ENCODE data around the gene NEDD4L. TPM values are rescaled to one million over a fixed set of nuclear protein-coding genes. Genes with fewer than 3 reads are reported as not detected.

The NEDD4L gene
- total RNA-seq, 8 experiments from 2014 or later, result 51.2 to 394 (median 65.0) TPM

DNA sequence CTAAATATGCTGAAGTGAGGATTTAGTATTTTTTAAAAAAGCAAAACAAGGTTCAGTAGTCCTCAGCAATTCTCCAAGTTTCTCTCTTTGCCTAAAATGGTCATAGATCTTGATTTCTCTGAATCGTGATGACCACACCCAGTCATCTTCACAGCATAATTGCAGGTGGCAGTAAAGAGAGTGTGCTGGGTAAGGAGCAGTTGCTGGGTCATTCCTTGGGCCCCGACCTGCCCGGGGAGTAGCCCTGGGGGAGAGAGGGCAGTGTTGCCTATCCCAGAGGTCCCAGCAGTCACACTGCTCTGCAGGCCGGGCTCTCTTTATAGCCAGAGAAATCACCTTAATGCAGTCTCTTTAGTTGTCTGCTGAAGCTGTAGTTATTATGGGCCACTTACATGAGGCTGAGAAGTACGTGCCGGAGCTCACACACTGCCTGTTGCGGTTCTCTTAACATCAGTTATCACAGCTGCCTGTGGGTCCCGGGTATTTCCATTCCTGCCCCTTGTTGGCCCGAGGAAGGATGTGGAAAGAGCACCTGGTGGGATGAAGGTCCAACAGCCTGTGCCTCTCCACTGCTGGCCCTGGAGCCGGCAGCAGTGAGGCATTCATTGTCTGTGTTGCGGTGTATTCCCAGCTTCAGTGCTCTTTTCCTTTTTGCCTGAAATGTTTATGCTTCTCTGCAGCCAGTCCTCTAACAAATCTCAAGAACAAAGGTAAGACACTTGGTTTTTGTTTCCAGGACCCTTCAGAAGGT, 354.8 kb downstream of the NEDD4L start:
- Histone ChIP-seq H3K27ac (no peak overlapping the region), H3K4me3 (no peak overlapping the region), H3K4me1 (replicated peaks in 1 of 2) (peaks cover 10% of the 10 kb centered on the region in 2 donors)
- ATAC-seq (replicated peaks in 6 of 8), result no peak
- in situ Hi-C loops (cut with MboI; ENCODE audit: low pct_unique_long_range_greater_than_20kb in 2 of 9, low sequenced_read_pairs in 9 of 9, unreplicated experiment in 9 of 9), result no loop called here
- 78 to 100% (median 91%) methylated on average over 2 to 8 of the region's 11 CpGs; no CpG with 5 or more reads in 1 of the 10 experiments for WGBS, 10 experiments

DNA sequence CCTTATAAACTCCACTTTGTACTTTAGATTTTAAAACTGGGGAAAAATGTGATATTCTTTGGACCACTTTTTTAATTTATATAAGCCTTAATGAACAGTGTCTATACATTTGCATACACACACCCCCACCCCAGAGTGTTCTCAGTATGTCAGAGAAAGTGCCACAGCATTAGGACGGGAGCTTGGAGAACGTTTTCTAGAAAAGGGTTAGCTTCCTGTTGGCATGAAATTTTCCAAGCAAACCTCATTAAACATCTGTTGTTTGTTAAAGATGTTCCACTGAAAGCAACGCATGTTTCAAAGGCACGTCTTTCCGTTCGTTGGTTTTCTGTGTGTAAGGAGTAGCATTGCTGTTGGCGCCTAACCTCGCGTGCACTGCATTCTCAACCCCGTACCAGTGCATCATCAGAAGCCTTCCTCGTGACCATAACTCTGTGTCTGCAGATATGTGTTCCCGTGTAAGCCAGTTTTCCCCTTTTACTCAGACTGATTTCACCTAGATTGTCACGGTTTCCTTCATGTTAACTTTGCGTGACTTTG, 356.4 kb downstream of the NEDD4L start:
- in situ Hi-C loops (cut with MboI; ENCODE audit: low pct_unique_long_range_greater_than_20kb in 2 of 9, low sequenced_read_pairs in 9 of 9, unreplicated experiment in 9 of 9), result loop anchor here in 1 of 9 experiments (25.0 kb wide), 1 partner anchor 362 kb away; no protein-coding TSS in a partner anchor
- 31 to 100% (median 70%) methylated on average over 2 to 13 of the region's 14 CpGs for WGBS, 10 experiments
- no peak for ATAC-seq (replicated peaks in 6 of 8)
- peaks cover 10% of the 10 kb centered on the region in 2 donors for H3K4me1 ChIP-seq (replicated peaks in 1 of 2)
- no peak overlapping the region for H3K27ac ChIP-seq
- no peak overlapping the region for H3K4me3 ChIP-seq

DNA sequence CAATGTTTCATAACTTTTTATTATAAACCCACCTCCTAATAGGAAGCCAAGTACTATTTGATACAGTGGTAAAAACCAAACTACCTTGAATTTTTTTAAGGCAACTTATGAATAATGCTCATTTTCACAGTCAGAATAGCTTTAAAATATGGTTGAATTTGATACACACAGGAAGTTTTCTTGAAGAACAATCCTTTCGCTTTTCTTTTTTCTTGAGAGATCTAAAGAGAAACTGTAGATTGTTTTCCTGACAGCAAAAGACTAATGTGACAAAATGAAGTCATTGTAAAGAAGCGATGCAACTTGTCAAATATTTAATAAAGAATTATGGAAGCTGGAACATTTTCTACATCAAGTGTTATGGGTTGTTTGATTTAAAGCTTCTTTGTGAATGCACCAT, 357.2 kb downstream of the NEDD4L start:
- no peak overlapping the region for H3K4me3 ChIP-seq
- peaks cover 10% of the 10 kb centered on the region in 2 donors for H3K4me1 ChIP-seq (replicated peaks in 1 of 2)
- ATAC-seq (replicated peaks in 6 of 8), result no peak
- 71 to 100% (median 90%) methylated on average over 1 to 2 of the region's 2 CpGs; no CpG with 5 or more reads in 1 of the 10 experiments for WGBS, 10 experiments
- H3K27ac ChIP-seq, result no peak overlapping the region
- in situ Hi-C loops (cut with MboI; ENCODE audit: low pct_unique_long_range_greater_than_20kb in 2 of 9, low sequenced_read_pairs in 9 of 9, unreplicated experiment in 9 of 9), result loop anchor here in 1 of 9 experiments (25.0 kb wide), 1 partner anchor 361 kb away; no protein-coding TSS in a partner anchor

DNA sequence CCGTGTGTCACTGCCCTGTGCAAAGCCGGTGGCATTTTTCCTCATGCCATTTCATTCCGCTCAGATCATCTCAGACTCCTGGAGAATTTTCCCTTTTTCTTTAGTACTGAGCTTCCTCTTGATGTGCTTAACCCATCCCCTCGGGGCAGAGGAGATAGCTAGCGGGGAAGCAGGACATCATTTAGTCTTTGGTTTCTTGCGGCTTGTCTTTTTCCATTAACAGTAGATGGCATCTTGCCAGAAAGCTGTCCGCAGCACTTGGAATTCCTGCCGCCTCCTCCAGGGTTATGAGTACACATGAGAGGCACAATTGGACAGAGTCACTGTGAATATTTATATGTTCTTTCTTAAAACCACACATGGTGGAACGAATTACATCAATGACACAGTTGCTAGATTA, 358.2 kb downstream of the NEDD4L start:
- 30 to 95% (median 79%) methylated on average over 2 to 8 of the region's 9 CpGs; no CpG with 5 or more reads in 2 of the 10 experiments for WGBS, 10 experiments
- in situ Hi-C loops (cut with MboI; ENCODE audit: low pct_unique_long_range_greater_than_20kb in 2 of 9, low sequenced_read_pairs in 9 of 9, unreplicated experiment in 9 of 9), result loop anchor here in 1 of 9 experiments (25.0 kb wide), 1 partner anchor 360 kb away; no protein-coding TSS in a partner anchor
- ATAC-seq (replicated peaks in 6 of 8), result peak in 6 of 8 experiments; percentile 13 to 70 (median 47)
- Histone ChIP-seq H3K4me3 (no peak overlapping the region), H3K27ac (no peak overlapping the region), H3K4me1 (replicated peaks in 1 of 2) (peaks cover 13 to 14% of the 10 kb centered on the region in 2 donors)

DNA sequence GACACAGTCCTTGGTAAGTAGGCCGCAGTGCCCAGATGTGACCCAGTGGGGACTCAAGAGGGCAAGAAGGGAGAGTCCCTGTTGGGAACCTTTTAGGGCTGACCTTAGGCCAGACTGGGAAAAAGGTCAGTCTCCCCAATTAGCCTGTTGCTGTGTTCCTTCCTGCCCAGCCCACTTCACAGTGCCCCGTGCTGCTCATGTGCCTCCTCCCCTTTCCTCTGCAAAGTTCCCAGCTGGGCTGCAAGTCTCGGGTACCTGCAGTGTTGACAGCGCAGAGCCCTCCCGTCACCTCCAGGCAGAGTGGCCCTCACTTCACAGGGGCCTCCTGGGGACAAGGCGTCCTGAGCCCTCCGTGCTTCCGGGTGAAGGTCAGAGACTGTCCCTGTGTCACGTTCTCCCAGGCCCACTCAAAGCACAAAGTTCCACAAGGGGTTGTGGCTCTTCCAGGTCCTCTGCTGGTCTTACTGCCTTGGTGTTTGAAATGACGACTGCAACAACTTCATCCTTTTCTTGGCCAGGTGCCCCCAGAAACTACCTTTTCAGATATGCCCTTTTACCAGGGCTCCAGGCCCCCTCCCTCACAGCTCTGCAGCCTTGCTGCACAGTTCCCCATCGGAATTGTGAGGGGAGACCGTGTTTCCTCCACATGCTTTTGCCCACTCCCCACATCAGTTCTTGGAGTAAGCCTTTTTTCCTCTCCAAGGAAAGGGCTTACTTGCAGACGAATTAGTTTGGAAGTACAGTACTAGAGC, 359.1 kb downstream of the NEDD4L start:
- no peak for ATAC-seq (replicated peaks in 6 of 8)
- in situ Hi-C loops (cut with MboI; ENCODE audit: low pct_unique_long_range_greater_than_20kb in 2 of 9, low sequenced_read_pairs in 9 of 9, unreplicated experiment in 9 of 9), result loop anchor here in 1 of 9 experiments (25.0 kb wide), 1 partner anchor 359 kb away; no protein-coding TSS in a partner anchor
- H3K27ac ChIP-seq, result no peak overlapping the region
- 60 to 100% (median 98%) methylated on average over 1 to 12 of the region's 13 CpGs; no CpG with 5 or more reads in 2 of the 10 experiments for WGBS, 10 experiments
- no peak overlapping the region for H3K4me3 ChIP-seq
- peaks cover 13 to 22% of the 10 kb centered on the region in 2 donors for H3K4me1 ChIP-seq (replicated peaks in 1 of 2)

DNA sequence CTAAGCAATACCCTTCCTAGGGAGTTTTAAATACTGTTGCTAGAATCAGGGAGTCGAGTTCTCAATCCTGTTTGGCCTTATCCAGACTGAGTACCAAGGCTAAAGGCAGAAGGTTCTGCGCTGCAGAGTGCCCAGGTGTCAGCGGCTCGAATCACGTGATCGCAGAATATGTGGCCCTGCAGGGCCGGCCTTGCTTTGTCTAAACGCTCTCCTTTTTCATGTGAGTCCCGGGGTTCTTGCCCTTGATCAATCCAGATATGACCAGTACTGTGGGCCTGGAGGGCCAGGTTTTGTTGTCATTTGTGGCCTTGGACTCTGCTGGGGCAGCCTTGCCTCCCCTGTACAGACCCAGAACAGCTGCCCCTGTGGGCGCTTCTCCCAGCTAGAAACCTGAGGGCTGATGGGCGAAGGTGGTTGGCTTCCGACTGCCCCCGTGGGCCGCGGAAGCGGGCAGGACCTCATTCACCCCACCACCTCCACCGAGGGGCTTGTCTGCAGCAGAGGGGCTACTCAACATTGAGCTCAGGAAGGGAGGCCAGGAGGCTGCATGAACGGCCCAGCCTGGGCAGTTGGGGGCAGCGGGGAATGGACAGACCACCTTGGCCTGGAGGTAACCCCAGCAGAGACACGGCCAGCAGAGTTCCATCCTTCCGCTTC, 359.9 kb downstream of the NEDD4L start:
- in situ Hi-C loops (cut with MboI; ENCODE audit: low pct_unique_long_range_greater_than_20kb in 2 of 9, low sequenced_read_pairs in 9 of 9, unreplicated experiment in 9 of 9), result loop anchor here in 1 of 9 experiments (25.0 kb wide), 1 partner anchor 358 kb away; no protein-coding TSS in a partner anchor
- peak in 2 of 8 experiments; percentile 31 to 40 for ATAC-seq (replicated peaks in 6 of 8)
- Histone ChIP-seq H3K27ac (no peak overlapping the region), H3K4me1 (replicated peaks in 1 of 2) (peaks cover 13 to 22% of the 10 kb centered on the region in 2 donors), H3K4me3 (no peak overlapping the region)
- 76 to 100% (median 93%) methylated on average over 2 to 9 of the region's 21 CpGs; no CpG with 5 or more reads in 3 of the 10 experiments for WGBS, 10 experiments

DNA sequence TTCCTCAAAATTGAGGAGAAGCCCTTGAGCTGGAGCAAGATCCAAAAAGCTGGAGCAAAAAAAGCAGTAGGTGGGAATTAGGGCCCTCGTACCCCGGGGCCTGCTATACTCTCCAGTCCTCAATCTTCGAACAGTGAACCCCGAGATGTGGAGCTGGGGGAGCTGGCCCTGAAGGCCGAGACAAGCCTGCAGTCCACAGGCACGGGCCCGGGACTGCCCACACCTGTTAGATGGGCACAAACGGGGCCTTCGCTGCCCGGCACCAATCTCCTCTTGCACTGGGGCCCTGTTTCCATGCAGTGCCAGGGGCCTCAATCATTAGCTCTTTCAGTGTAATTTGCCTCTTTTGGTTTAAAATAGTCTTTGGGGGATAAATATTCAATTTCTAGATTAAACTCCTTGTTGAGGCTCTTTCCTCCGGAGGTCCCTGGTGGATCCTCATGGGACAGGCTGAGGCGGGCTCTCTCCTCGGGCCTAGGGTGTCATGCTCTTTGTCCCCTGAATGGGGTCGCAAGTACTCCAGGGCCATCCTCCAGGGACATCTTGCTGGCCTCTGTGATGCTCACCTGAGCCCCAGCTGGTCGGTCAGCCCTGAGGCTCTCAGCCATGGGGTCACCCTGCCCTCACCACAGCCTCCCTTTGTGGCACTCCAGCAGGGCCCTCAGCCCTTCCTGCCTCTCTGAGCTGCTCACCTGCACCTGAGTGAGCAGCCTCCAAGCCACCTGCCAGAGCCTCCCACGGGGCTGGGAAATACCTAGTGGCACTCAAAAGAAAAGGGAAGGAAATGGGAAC, 361.3 kb downstream of the NEDD4L start:
- no peak overlapping the region for H3K27ac ChIP-seq
- H3K4me3 ChIP-seq, result no peak overlapping the region
- peaks cover 13 to 22% of the 10 kb centered on the region in 2 donors for H3K4me1 ChIP-seq (replicated peaks in 1 of 2)
- ATAC-seq (replicated peaks in 6 of 8), result no peak
- WGBS, 10 experiments, result 80 to 100% (median 99%) methylated on average over 1 to 7 of the region's 16 CpGs; no CpG with 5 or more reads in 2 of the 10 experiments
- in situ Hi-C loops (cut with MboI; ENCODE audit: low pct_unique_long_range_greater_than_20kb in 2 of 9, low sequenced_read_pairs in 9 of 9, unreplicated experiment in 9 of 9), result loop anchor here in 1 of 9 experiments (25.0 kb wide), 1 partner anchor 357 kb away; no protein-coding TSS in a partner anchor

DNA sequence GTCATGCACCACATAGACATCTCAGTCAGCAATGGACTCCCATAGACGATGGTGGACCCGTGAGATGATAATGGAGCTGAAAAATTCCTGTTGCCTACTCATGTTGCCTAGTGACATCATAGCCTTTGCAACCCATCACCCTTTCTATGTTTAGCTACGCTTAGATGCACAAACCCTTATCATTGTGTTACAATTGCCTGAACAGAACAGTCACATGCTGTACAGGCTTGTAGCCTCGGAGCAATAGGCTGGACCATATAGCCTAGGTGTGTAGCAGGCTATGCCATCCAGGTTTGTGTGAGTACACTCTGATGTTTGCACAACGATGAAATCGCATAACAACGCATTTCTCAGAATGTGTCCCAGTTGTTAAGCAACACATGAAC, 363.2 kb downstream of the NEDD4L start:
- WGBS, 10 experiments, result 43 to 100% (median 79%) methylated on average over 1 to 7 of the region's 7 CpGs; no CpG with 5 or more reads in 4 of the 10 experiments
- ATAC-seq (replicated peaks in 6 of 8), result peak in 5 of 8 experiments; percentile 78 to 90 (median 83)
- in situ Hi-C loops (cut with MboI; ENCODE audit: low pct_unique_long_range_greater_than_20kb in 2 of 9, low sequenced_read_pairs in 9 of 9, unreplicated experiment in 9 of 9), result loop anchor here in 1 of 9 experiments (25.0 kb wide), 1 partner anchor 355 kb away; no protein-coding TSS in a partner anchor

DNA sequence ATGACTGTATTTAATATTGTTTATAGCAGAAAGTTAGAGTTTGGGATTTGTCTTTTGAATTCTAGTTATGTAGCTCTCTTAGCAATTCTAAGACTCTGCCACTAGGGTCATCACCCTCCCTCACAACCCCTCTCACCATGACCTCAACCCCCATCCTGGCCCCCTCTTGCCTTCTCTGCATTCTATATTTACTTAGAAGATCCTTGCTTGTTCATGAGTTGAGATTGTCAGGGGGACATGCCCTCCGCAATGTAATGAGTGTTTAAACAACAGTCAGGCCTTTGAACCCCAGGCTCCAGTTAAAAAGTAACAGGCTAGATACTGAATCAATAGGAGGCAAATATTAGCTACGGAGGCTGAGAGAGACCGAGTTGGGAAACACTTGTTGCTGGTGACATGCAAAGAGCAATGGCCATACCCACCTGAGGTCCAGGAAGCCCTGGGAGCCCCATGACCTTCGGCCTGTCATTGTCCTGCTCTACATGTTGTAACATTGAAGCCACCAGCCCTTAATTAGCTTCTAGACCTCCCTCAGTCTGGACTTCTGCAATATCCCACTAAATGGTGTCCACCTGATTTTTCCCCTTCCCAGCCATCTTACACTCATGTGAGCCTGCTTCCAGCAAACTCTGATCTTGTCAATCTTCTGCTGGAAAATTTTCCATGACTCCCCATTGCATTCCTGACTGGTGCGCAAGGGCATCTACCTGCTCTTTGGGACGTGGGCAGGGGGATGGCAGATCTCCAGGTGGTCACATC, 363.8 kb downstream of the NEDD4L start:
- in situ Hi-C loops (cut with MboI; ENCODE audit: low pct_unique_long_range_greater_than_20kb in 2 of 9, low sequenced_read_pairs in 9 of 9, unreplicated experiment in 9 of 9), result loop anchor here in 1 of 9 experiments (25.0 kb wide), 1 partner anchor 354 kb away; no protein-coding TSS in a partner anchor
- ATAC-seq (replicated peaks in 6 of 8), result peak in 2 of 8 experiments; percentile 4 to 12
- Histone ChIP-seq H3K27ac (no peak overlapping the region), H3K4me3 (no peak overlapping the region), H3K4me1 (replicated peaks in 1 of 2) (peaks cover 4 to 12% of the 10 kb centered on the region in 2 donors)
- 50 to 100% (median 83%) methylated on average over 1 to 6 of the region's 6 CpGs; no CpG with 5 or more reads in 4 of the 10 experiments for WGBS, 10 experiments

More for the DNA sequence above, 363.2 kb downstream of the NEDD4L start:
- no peak overlapping the region for H3K4me3 ChIP-seq
- no peak overlapping the region for H3K27ac ChIP-seq
- H3K4me1 ChIP-seq (replicated peaks in 1 of 2), result peaks cover 7 to 13% of the 10 kb centered on the region in 2 donors

DNA sequence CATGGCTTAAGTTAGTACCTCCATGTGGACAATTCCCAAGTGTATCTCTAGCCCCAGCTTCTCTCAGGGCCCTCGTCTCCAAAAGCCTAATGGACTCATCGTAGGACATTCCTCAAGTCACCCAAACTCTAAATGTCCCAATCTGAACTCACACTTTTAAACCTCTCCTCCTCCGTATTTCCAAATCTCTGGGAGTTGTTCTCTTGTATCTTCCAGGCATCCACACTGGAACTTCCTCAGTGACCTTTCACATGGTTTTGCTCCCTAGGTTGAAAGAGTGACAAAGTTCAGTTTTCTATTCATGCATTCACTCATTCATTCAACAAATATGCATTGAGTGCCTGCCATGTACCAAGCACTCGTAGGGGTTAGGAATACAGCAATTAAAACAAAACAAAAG, 364.6 kb downstream of the NEDD4L start:
- in situ Hi-C loops (cut with MboI; ENCODE audit: low pct_unique_long_range_greater_than_20kb in 2 of 9, low sequenced_read_pairs in 9 of 9, unreplicated experiment in 9 of 9), result loop anchor here in 1 of 9 experiments (25.0 kb wide), 1 partner anchor 354 kb away; no protein-coding TSS in a partner anchor
- no peak overlapping the region for H3K4me3 ChIP-seq
- 0 to 100% (median 86%) methylated on average over 1 to 4 of the region's 4 CpGs; no CpG with 5 or more reads in 1 of the 10 experiments for WGBS, 10 experiments

More for the DNA sequence above, 364.6 kb downstream of the NEDD4L start:
- H3K4me1 ChIP-seq (replicated peaks in 1 of 2), result peaks cover 3 to 12% of the 10 kb centered on the region in 2 donors
- no peak for ATAC-seq (replicated peaks in 6 of 8)
- no peak overlapping the region for H3K27ac ChIP-seq
